PC-9 (cell line): Measurements from ENCODE around the gene TEX261.

Source experiments
- CTCF ChIP-seq: fragments of 200-600 bp; sonication (generic); conservative IDR thresholded peaks from 2 replicates; pipeline ENCODE4 v1.6.1; 2017; ENCODE audit warnings: mixed run types, antibody characterized with exemption, mild to moderate bottlenecking, moderate library complexity
- EZH2 ChIP-seq: fragments of 200-600 bp; sonication (generic); IDR thresholded peaks from 2 replicates; pipeline ENCODE4 v1.8.0; 2017; ENCODE audit warnings: antibody characterized with exemption, low read depth

- TF ChIP-seq CTCF (no peak), EZH2 (no peak)
Measured at GRCh38 chr2:71005271-71006202, 10.9 kb upstream of the TEX261 start.
